AG04449 (cell line): ENCODE data around the gene NLGN1.

Experiments
- CTCF ChIA-PET: fragments of 350-600 bp; formaldehyde crosslinking; extraction: SDS; loops from one replicate; lab custom pipeline; 2021; ENCODE audit warnings: antibody characterized with exemption; lab: Yijun Ruan, JAX
- POLR2A ChIA-PET: fragments of 400-600, 350-600 bp; formaldehyde crosslinking; extraction: SDS; loops from one replicate; lab custom pipeline; 2020; ENCODE audit warnings: antibody characterized with exemption, inconsistent platforms; lab: Yijun Ruan, JAX
- DNase-seq: peaks from one replicate; pipeline ENCODE4 v3.0.0-alpha.2; 2010; ENCODE audit warnings: low read depth, low spot score
- H3K4me3 ChIP-seq: 2 replicates; pipeline ENCODE4 v1.5.1; 2011; ENCODE audit warnings: low read depth, mild to moderate bottlenecking, control low read depth, low read length
- CTCF ChIP-seq: IDR thresholded peaks from one replicate; pipeline ENCODE4 v1.5.1; 2011; ENCODE audit warnings: mild to moderate bottlenecking, moderate library complexity, low read length, control low read depth, inconsistent platforms; ENCODE audit not compliant: insufficient read depth; ENCODE audit errors: missing control alignments

Gene NLGN1

GRCh38 chr3:173774294-173774693 lies 376.8 kb downstream of the NLGN1 start:
- DNase-seq, result no peak
- CTCF ChIA-PET, result no interaction called here
- TF ChIP-seq CTCF, result no peak
- POLR2A ChIA-PET, result no interaction called here
- no peak overlapping the region for H3K4me3 ChIP-seq

- no peak for DNase-seq
- no peak overlapping the region for H3K4me3 ChIP-seq
- ChIA-PET CTCF (no interaction called here), POLR2A (no interaction called here)
- no peak for TF ChIP-seq CTCF
Measured at GRCh38 chr3:173778251-173778650, 380.7 kb downstream of the NLGN1 start.

- CTCF ChIA-PET, result no interaction called here
- H3K4me3 ChIP-seq, result no peak overlapping the region
- DNase-seq, result no peak
- POLR2A ChIA-PET, result no interaction called here
- no peak for TF ChIP-seq CTCF
Measured at GRCh38 chr3:173780067-173780466, 382.5 kb downstream of the NLGN1 start.

- no peak for DNase-seq
- no peak for TF ChIP-seq CTCF
- ChIA-PET POLR2A (no interaction called here), CTCF (no interaction called here)
- H3K4me3 ChIP-seq, result no peak overlapping the region
Measured at GRCh38 chr3:173785004-173785403, 387.5 kb downstream of the NLGN1 start.

- TF ChIP-seq CTCF, result no peak
- ChIA-PET CTCF (interaction anchor here (0.9 kb wide), 1 partner anchor 8 kb away, joined by 4 read pairs; no protein-coding TSS in a partner anchor), POLR2A (no interaction called here)
- DNase-seq, result no peak
- no peak overlapping the region for H3K4me3 ChIP-seq
Measured at GRCh38 chr3:173789530-173790162, 392.1 kb downstream of the NLGN1 start.

- CTCF ChIA-PET, result no interaction called here
- no peak for TF ChIP-seq CTCF
- H3K4me3 ChIP-seq, result no peak overlapping the region
- POLR2A ChIA-PET, result no interaction called here
- DNase-seq, result no peak
Measured at GRCh38 chr3:173793963-173794362, 396.4 kb downstream of the NLGN1 start.
